HEK293T (cell line): ENCODE measurements around the gene MFAP3L.
"Not testable (repeated sequence)": the region's sequence is repeated elsewhere in the genome, so short reads cannot be mapped to it uniquely, and the experiment has no call there.

Experiments
- ARNT ChIP-seq: fragments of 450-650 bp; IDR thresholded peaks from 2 replicates; pipeline ENCODE4 v1.6.1; 2017; ENCODE audit warnings: mild to moderate bottlenecking
- ELF4 ChIP-seq: fragments of 450-650 bp; IDR thresholded peaks from 2 replicates; pipeline ENCODE4 v1.6.1; 2017; ENCODE audit warnings: antibody characterized with exemption
- FOXA1 ChIP-seq: fragments of 450-650 bp; IDR thresholded peaks from 2 replicates; pipeline ENCODE4 v1.6.1; 2016; ENCODE audit warnings: mild to moderate bottlenecking

DNA sequence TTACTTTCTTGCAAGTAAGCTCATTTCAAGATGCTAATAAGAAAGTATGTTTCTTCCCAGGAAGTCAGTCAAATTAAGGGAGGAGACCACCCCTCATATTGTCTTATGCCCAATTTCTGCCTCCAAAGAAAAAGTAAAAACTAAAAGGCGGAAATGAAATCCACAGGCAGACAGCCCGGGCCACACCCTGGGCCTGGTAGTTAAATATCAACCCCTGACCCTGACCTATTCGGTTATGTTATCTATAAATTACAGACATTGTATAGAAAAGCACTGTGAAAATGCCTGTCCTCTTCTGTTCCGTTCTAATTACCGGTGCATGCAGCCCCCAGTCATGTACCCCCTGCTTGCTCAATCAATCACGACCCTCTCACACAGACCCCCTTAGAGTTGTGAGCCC is 82.6 kb downstream of the MFAP3L start:
- TF ChIP-seq ARNT, FOXA1, ELF4: not testable (repeated sequence)
